HCT116 (cell line): Measurements from ENCODE around the gene TMEM123. TPM values are rescaled to one million over a fixed set of nuclear protein-coding genes. Genes with fewer than 3 reads are reported as not detected.

Source experiments
- ATAC-seq: fragments of 200-7000 bp; cut with Tn5 transposase; 2 replicates; pipeline ENCODE4 v1.9.1; 2020; ENCODE audit warnings: mild to moderate bottlenecking, moderate library complexity
- BruUV-seq: library from RNA; stranded (reverse); fragments of 400-500 nt; replicated peaks from 2 replicates; lab custom pipeline; 2021; lab: Mats Ljungman, UMichigan
- CTCF ChIA-PET: fragments of 300-600 bp; sonication (Branson Sonifier 250); formaldehyde crosslinking; loops from one replicate; lab custom pipeline; 2021; ENCODE audit warnings: antibody characterized with exemption; lab: Charles Lee
- POLR2A ChIA-PET: fragments of 300-600, 350-600 bp; sonication (Branson Sonifier 250); formaldehyde crosslinking; loops from one replicate; lab custom pipeline; 2021; ENCODE audit warnings: antibody characterized with exemption; lab: Charles Lee
- RAD21 ChIA-PET, 2 experiments: fragments of 300-600 bp; sonication (Branson Sonifier 250); formaldehyde crosslinking; loops; one replicate each; lab custom pipeline; 2023; ENCODE audit warnings: low total read pairs in 2 of 2; ENCODE audit not compliant: uncharacterized antibody in 2 of 2, unreplicated experiment in 2 of 2, low non-redundant PET in 1 of 2; lab: Charles Lee
- DNase-seq: peaks from one replicate; pipeline ENCODE4 v3.0.0-alpha.2; 2010; ENCODE audit warnings: low read depth, low spot score
- H2AFZ ChIP-seq: fragments of 200-600 bp; shearing (Covaris generic), sonication (generic); 2 replicates; pipeline ENCODE4 v1.6.1; 2017; ENCODE audit warnings: low read depth, mixed run types, mixed read lengths, antibody characterized with exemption, low read length; ENCODE audit not compliant: poor library complexity, severe bottlenecking
- H3K27ac ChIP-seq: 2 replicates; pipeline ENCODE4 v1.5.1; 2012; ENCODE audit warnings: low read depth, low read length
- H3K27me3 ChIP-seq: fragments of 200-600 bp; sonication (generic); 2 replicates; pipeline ENCODE4 v1.6.1; 2016; ENCODE audit warnings: mixed run types, low read length, mixed read lengths; ENCODE audit not compliant: insufficient read depth
- H3K36me3 ChIP-seq, 2 experiments: fragments of 200-500 bp in 1 of 2; fragments of 200-600 bp in 1 of 2; sonication (Bioruptor generic) in 1 of 2; sonication (generic) in 1 of 2; 2 replicates each; pipeline versions ENCODE4 v1.5.1 to v1.6.1; 2014 to 2016; ENCODE audit warnings: low read length in 2 of 2, inconsistent platforms in 1 of 2, mixed read lengths in 1 of 2, mixed run types in 1 of 2; ENCODE audit not compliant: insufficient read depth in 2 of 2, control insufficient read depth in 1 of 2
- H3K4me1 ChIP-seq, 2 experiments: fragments of 200-600 bp in 1 of 2; sonication (generic) in 1 of 2; 2 replicates each; pipeline versions ENCODE4 v1.5.1 to v1.6.1; 2012 to 2017; ENCODE audit warnings: low read length in 2 of 2, inconsistent platforms in 1 of 2, mild to moderate bottlenecking in 1 of 2, mixed read lengths in 1 of 2, mixed run types in 1 of 2, moderate library complexity in 1 of 2; ENCODE audit not compliant: insufficient read depth in 2 of 2, control insufficient read depth in 1 of 2
- H3K4me2 ChIP-seq: fragments of 200-600 bp; sonication (generic); 2 replicates; pipeline ENCODE4 v1.6.1; 2017; ENCODE audit warnings: mixed run types, low read length, mixed read lengths
- H3K4me3 ChIP-seq, 2 experiments: fragments of 200-600 bp in 1 of 2; sonication (generic) in 1 of 2; replicated peaks in 1 of 2; 2 replicates each; pipeline ENCODE4 v1.5.1; 2011 to 2016; ENCODE audit warnings: low read length in 2 of 2, control low read depth in 1 of 2, low read depth in 1 of 2, mild to moderate bottlenecking in 1 of 2, mixed read lengths in 1 of 2, mixed run types in 1 of 2
- H3K79me2 ChIP-seq: fragments of 200-600 bp; sonication (generic); 2 replicates; pipeline ENCODE4 v1.6.1; 2017; ENCODE audit warnings: mild to moderate bottlenecking, mixed run types, low read length, moderate library complexity, mixed read lengths; ENCODE audit not compliant: insufficient read depth
- H3K9ac ChIP-seq: fragments of 200-600 bp; sonication (generic); 2 replicates; pipeline ENCODE4 v1.6.1; 2016; ENCODE audit warnings: low read length, mixed read lengths
- H3K9me2 ChIP-seq: fragments of 200-600 bp; sonication (generic), shearing (Covaris generic); 2 replicates; pipeline ENCODE4 v1.6.1; 2017; ENCODE audit warnings: mixed run types, mild to moderate bottlenecking, moderate library complexity; ENCODE audit not compliant: insufficient read depth
- H3K9me3 ChIP-seq, 2 experiments: fragments of 200-500 bp in 1 of 2; fragments of 200-600 bp in 1 of 2; sonication (Bioruptor generic) in 1 of 2; sonication (generic) in 1 of 2; 2 replicates each; pipeline ENCODE4 v1.6.1; 2014 to 2017; ENCODE audit warnings: low read length in 2 of 2, mixed read lengths in 2 of 2, inconsistent platforms in 1 of 2, low read depth in 1 of 2, mild to moderate bottlenecking in 1 of 2, mixed run types in 1 of 2, moderate library complexity in 1 of 2; ENCODE audit not compliant: control insufficient read depth in 1 of 2, insufficient read depth in 1 of 2
- H4K20me1 ChIP-seq: fragments of 200-600 bp; sonication (generic), shearing (Covaris generic); 2 replicates; pipeline ENCODE4 v1.6.1; 2017; ENCODE audit warnings: mixed run types, mild to moderate bottlenecking, moderate library complexity; ENCODE audit not compliant: insufficient read depth
- ATF3 ChIP-seq: IDR thresholded peaks from 2 replicates; pipeline ENCODE4 v1.6.1; 2012
- CEBPB ChIP-seq: IDR thresholded peaks from 2 replicates; pipeline ENCODE4 v1.6.1; 2012; ENCODE audit warnings: low read depth
- CTCF ChIP-seq, 3 experiments: fragments of 200-600 bp in 1 of 3; sonication (generic) in 1 of 3; IDR thresholded peaks in 2 of 3; conservative IDR thresholded peaks in 1 of 3; 2 replicates each; pipeline ENCODE4 v1.5.1; 2012 to 2017; ENCODE audit warnings: low read depth in 2 of 3, low read length in 2 of 3, antibody characterized with exemption in 1 of 3, borderline replicate concordance in 1 of 3, control low read depth in 1 of 3, mild to moderate bottlenecking in 1 of 3, mixed read lengths in 1 of 3, mixed run types in 1 of 3, moderate library complexity in 1 of 3; ENCODE audit not compliant: insufficient read depth in 1 of 3
- EGR1 ChIP-seq: IDR thresholded peaks from 2 replicates; pipeline ENCODE4 v1.6.1; 2012; ENCODE audit warnings: low read depth
- ELF1 ChIP-seq: IDR thresholded peaks from 2 replicates; pipeline ENCODE4 v1.6.1; 2012; ENCODE audit warnings: low read depth, borderline replicate concordance
- EZH2 ChIP-seq: fragments of 200-600 bp; sonication (generic); IDR thresholded peaks from 2 replicates; pipeline ENCODE4 v1.6.1; 2017; ENCODE audit warnings: antibody characterized with exemption, mixed run types
- SIN3A ChIP-seq: IDR thresholded peaks from 2 replicates; pipeline ENCODE4 v1.6.1; 2012; ENCODE audit warnings: low read depth
- SP1 ChIP-seq: IDR thresholded peaks from 2 replicates; pipeline ENCODE4 v1.6.1; 2012; ENCODE audit warnings: low read depth
- ZFX ChIP-seq: fragments of 450-650 bp; IDR thresholded peaks from 2 replicates; pipeline ENCODE4 v1.6.1; 2017
- ZNF274 ChIP-seq: fragments of 200-500 bp; sonication (Bioruptor generic); IDR thresholded peaks from 2 replicates; pipeline ENCODE4 v1.6.1; 2014; ENCODE audit warnings: mild to moderate bottlenecking, low read depth, low read length, inconsistent platforms
- intact Hi-C: fragments of 100-400 bp; cut with micrococcal nuclease; formaldehyde crosslinking; loops from 2 replicates; pipeline ENCODE4 v1.10.0; 2022
- total RNA-seq: library from RNA; stranded (reverse); gene quantifications from one replicate; pipeline ENCODE4 v1.2.1, GENCODE V29; 2021; ENCODE audit not compliant: unreplicated experiment
- TF ChIP-seq, protein P1 (sequence below): IDR thresholded peaks from 2 replicates; pipeline ENCODE4 v1.6.1; 2012; ENCODE audit warnings: low read depth
- TF ChIP-seq, protein P2 (sequence below): IDR thresholded peaks from 2 replicates; pipeline ENCODE4 v1.6.1; 2012
- TF ChIP-seq, protein P3 (sequence below): IDR thresholded peaks from 2 replicates; pipeline ENCODE4 v1.6.1; 2011; ENCODE audit warnings: mild to moderate bottlenecking, low read length, moderate library complexity; ENCODE audit not compliant: insufficient replicate concordance; ENCODE audit errors: extremely low read depth

Gene TMEM123
- total RNA-seq, 1 experiment from 2014 or later = 217 TPM

GRCh38 chr11:102426570-102426969, 26.0 kb downstream of the TMEM123 start:
- DNase-seq (no peak), ATAC-seq (no peak)
- Histone ChIP-seq H3K4me3 (no peak overlapping the region), H3K36me3 (no peaks in the 10 kb centered on the region; a peak in 1 of 4 replicates), H3K9me2 (no peaks in the 10 kb centered on the region), H3K4me1 (no peaks in the 10 kb centered on the region), H3K4me2 (no peak overlapping the region), H4K20me1 (peaks cover 9% of the 10 kb centered on the region; the same call in 1 of the 2 replicates), H3K9me3 (no peaks in the 10 kb centered on the region), H3K27ac (no peak overlapping the region), H3K27me3 (no peaks in the 10 kb centered on the region), H3K9ac (no peak overlapping the region), H2AFZ (no peak overlapping the region), H3K79me2 (peaks cover 97% of the 10 kb centered on the region)
- POLR2A ChIA-PET = no interaction called here
- TF ChIP-seq SP1 = no peak
- TF ChIP-seq, protein P1, sequence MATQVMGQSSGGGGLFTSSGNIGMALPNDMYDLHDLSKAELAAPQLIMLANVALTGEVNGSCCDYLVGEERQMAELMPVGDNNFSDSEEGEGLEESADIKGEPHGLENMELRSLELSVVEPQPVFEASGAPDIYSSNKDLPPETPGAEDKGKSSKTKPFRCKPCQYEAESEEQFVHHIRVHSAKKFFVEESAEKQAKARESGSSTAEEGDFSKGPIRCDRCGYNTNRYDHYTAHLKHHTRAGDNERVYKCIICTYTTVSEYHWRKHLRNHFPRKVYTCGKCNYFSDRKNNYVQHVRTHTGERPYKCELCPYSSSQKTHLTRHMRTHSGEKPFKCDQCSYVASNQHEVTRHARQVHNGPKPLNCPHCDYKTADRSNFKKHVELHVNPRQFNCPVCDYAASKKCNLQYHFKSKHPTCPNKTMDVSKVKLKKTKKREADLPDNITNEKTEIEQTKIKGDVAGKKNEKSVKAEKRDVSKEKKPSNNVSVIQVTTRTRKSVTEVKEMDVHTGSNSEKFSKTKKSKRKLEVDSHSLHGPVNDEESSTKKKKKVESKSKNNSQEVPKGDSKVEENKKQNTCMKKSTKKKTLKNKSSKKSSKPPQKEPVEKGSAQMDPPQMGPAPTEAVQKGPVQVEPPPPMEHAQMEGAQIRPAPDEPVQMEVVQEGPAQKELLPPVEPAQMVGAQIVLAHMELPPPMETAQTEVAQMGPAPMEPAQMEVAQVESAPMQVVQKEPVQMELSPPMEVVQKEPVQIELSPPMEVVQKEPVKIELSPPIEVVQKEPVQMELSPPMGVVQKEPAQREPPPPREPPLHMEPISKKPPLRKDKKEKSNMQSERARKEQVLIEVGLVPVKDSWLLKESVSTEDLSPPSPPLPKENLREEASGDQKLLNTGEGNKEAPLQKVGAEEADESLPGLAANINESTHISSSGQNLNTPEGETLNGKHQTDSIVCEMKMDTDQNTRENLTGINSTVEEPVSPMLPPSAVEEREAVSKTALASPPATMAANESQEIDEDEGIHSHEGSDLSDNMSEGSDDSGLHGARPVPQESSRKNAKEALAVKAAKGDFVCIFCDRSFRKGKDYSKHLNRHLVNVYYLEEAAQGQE = no peak
- CTCF ChIA-PET = no interaction called here
- RAD21 ChIA-PET = no interaction called here
- no TSS peak for BruUV-seq
- intact Hi-C loops = no loop called here

- no peak for ATAC-seq
- Histone ChIP-seq H3K4me2 (no peak overlapping the region), H4K20me1 (peaks cover 9% of the 10 kb centered on the region; the same call in 1 of the 2 replicates), H3K9me3 (no peaks in the 10 kb centered on the region), H3K9ac (no peak overlapping the region), H3K27me3 (no peaks in the 10 kb centered on the region), H3K4me1 (no peaks in the 10 kb centered on the region), H3K27ac (no peak overlapping the region), H3K79me2 (peaks cover 97% of the 10 kb centered on the region), H3K36me3 (no peaks in the 10 kb centered on the region; a peak in 1 of 4 replicates), H3K4me3 (no peak overlapping the region), H3K9me2 (no peaks in the 10 kb centered on the region), H2AFZ (no peak overlapping the region)
- POLR2A ChIA-PET = no interaction called here
- no peak for DNase-seq
- RAD21 ChIA-PET = no interaction called here
- CTCF ChIA-PET = no interaction called here
- BruUV-seq = no TSS peak
- intact Hi-C loops = no loop called here
- no peak for TF ChIP-seq CEBPB
- TF ChIP-seq, protein P2, sequence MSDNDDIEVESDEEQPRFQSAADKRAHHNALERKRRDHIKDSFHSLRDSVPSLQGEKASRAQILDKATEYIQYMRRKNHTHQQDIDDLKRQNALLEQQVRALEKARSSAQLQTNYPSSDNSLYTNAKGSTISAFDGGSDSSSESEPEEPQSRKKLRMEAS = no peak
- TF ChIP-seq ZNF274 = no peak
- TF ChIP-seq CTCF (IDR thresholded peaks at IDR 0.05 in 2 of 3, conservative IDR thresholded peaks at IDR 0.05 in 1 of 3; ENCODE audit: borderline replicate concordance in 1 of 3, insufficient read depth in 1 of 3, low read depth in 2 of 3, low read length in 2 of 3) = no peak
- TF ChIP-seq ELF1 = no peak
- no peak for TF ChIP-seq ZFX
- TF ChIP-seq, protein P3, sequence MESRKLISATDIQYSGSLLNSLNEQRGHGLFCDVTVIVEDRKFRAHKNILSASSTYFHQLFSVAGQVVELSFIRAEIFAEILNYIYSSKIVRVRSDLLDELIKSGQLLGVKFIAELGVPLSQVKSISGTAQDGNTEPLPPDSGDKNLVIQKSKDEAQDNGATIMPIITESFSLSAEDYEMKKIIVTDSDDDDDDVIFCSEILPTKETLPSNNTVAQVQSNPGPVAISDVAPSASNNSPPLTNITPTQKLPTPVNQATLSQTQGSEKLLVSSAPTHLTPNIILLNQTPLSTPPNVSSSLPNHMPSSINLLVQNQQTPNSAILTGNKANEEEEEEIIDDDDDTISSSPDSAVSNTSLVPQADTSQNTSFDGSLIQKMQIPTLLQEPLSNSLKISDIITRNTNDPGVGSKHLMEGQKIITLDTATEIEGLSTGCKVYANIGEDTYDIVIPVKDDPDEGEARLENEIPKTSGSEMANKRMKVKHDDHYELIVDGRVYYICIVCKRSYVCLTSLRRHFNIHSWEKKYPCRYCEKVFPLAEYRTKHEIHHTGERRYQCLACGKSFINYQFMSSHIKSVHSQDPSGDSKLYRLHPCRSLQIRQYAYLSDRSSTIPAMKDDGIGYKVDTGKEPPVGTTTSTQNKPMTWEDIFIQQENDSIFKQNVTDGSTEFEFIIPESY = no peak
- TF ChIP-seq SIN3A = no peak
- no peak for TF ChIP-seq ATF3
- no peak for TF ChIP-seq EGR1
- no peak for TF ChIP-seq EZH2
Measured at GRCh38 chr11:102426000-102426399, 26.6 kb downstream of the TMEM123 start.
